Measurements from ENCODE around the gene PCK1.

DNA sequence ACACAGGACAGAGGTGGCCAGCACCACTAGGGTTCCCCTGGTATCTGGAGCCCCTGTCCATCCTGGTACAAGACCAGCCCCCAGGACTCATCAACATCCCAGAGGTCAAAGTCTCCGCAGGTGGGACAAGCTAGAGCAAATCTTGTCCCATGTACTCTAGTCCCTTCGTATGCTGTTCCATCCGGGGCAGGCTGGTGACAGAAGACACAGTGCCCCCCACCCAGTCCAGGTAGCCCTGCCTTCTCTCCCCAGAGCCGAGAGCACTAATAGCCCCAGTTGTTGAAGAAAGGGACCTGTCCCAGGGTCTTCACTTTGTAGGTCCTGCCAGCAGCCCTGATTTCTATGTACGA is 21.1 kb downstream of the PCK1 start:
- TF ChIP-seq, protein P1, sequence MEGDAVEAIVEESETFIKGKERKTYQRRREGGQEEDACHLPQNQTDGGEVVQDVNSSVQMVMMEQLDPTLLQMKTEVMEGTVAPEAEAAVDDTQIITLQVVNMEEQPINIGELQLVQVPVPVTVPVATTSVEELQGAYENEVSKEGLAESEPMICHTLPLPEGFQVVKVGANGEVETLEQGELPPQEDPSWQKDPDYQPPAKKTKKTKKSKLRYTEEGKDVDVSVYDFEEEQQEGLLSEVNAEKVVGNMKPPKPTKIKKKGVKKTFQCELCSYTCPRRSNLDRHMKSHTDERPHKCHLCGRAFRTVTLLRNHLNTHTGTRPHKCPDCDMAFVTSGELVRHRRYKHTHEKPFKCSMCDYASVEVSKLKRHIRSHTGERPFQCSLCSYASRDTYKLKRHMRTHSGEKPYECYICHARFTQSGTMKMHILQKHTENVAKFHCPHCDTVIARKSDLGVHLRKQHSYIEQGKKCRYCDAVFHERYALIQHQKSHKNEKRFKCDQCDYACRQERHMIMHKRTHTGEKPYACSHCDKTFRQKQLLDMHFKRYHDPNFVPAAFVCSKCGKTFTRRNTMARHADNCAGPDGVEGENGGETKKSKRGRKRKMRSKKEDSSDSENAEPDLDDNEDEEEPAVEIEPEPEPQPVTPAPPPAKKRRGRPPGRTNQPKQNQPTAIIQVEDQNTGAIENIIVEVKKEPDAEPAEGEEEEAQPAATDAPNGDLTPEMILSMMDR (CRISPR knock-in tag; IDR thresholded peaks at IDR 0.05), result no peak; the same call in 1 of the 2 replicates
- no peak for TF ChIP-seq TRIM24 (CRISPR knock-in tag; IDR thresholded peaks at IDR 0.05)
- TF ChIP-seq ZNF776 (CRISPR knock-in tag; IDR thresholded peaks at IDR 0.05), result no peak
- TF ChIP-seq ELF1 (CRISPR knock-in tag; IDR thresholded peaks at IDR 0.05), result no peak
- TF ChIP-seq ZNF446 (CRISPR knock-in tag; IDR thresholded peaks at IDR 0.05), result no peak
- TF ChIP-seq POLR2A (IDR thresholded peaks at IDR 0.05; ENCODE audit: insufficient read depth in 1 of 2, low read depth in 2 of 2, low read length in 2 of 2), result no peak
- TF ChIP-seq, protein P2, sequence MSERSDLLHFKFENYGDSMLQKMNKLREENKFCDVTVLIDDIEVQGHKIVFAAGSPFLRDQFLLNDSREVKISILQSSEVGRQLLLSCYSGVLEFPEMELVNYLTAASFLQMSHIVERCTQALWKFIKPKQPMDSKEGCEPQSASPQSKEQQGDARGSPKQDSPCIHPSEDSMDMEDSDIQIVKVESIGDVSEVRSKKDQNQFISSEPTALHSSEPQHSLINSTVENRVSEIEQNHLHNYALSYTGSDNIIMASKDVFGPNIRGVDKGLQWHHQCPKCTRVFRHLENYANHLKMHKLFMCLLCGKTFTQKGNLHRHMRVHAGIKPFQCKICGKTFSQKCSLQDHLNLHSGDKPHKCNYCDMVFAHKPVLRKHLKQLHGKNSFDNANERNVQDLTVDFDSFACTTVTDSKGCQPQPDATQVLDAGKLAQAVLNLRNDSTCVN (CRISPR knock-in tag; IDR thresholded peaks at IDR 0.05; ENCODE audit: borderline replicate concordance), result no peak
- TF ChIP-seq PPARG (CRISPR knock-in tag; conservative IDR thresholded peaks at IDR 0.05), result no peak
- TF ChIP-seq FOXJ3 (CRISPR knock-in tag; IDR thresholded peaks at IDR 0.05; ENCODE audit: borderline replicate concordance), result no peak
